HFF-Myc (cell line): ENCODE results near the gene POLA1.

Experiments
- DNase-seq: peaks from one replicate; pipeline ENCODE4 v3.0.0-alpha.2; 2011; ENCODE audit warnings: low read depth; ENCODE audit errors: extremely low read depth
- H3K4me3 ChIP-seq: replicated peaks from 2 replicates; pipeline ENCODE4 v1.5.1; 2011; ENCODE audit warnings: low read depth, mild to moderate bottlenecking, control low read depth, low read length
- CTCF ChIP-seq: IDR thresholded peaks from 2 replicates; pipeline ENCODE4 v1.5.1; 2012; ENCODE audit warnings: mild to moderate bottlenecking, low read depth, low read length, control low read depth; ENCODE audit errors: missing control alignments

POLA1 gene

GRCh38 chrX:25023908-25024307 lies 330.2 kb downstream of the POLA1 start:
- TF ChIP-seq CTCF: no peak
- no peak for DNase-seq
- H3K4me3 ChIP-seq: no peak overlapping the region

GRCh38 chrX:25025615-25026014 lies 331.9 kb downstream of the POLA1 start:
- TF ChIP-seq CTCF: no peak
- DNase-seq: no peak
- H3K4me3 ChIP-seq: no peak overlapping the region

DNA sequence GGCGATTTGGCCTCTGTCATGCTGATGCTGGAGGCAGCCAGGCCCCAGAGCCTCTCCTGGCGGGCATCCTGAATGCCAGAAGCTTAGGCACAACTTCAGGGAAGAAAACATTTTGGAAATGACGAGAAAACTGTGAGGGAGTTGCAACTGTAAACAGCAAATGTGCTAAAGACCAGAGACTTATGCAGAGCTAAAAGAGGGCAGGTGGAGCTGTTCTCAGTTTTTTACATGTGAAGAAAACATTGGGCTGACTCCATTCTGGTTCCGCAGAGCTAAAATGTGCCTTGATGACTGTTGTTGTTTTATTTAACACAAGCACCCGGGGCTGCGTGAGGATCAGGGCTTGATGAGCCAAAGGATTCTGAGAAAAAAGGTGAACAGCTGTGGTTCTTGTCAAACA lies 332.9 kb downstream of the POLA1 start:
- DNase-seq: no peak
- TF ChIP-seq CTCF: no peak
- no peak overlapping the region for H3K4me3 ChIP-seq

GRCh38 chrX:25028726-25029125 lies 335.0 kb downstream of the POLA1 start:
- DNase-seq: no peak
- no peak overlapping the region for H3K4me3 ChIP-seq
- no peak for TF ChIP-seq CTCF

GRCh38 chrX:25029288-25029825 lies 335.6 kb downstream of the POLA1 start:
- H3K4me3 ChIP-seq: no peak overlapping the region
- DNase-seq: no peak
- TF ChIP-seq CTCF: no peak

DNA sequence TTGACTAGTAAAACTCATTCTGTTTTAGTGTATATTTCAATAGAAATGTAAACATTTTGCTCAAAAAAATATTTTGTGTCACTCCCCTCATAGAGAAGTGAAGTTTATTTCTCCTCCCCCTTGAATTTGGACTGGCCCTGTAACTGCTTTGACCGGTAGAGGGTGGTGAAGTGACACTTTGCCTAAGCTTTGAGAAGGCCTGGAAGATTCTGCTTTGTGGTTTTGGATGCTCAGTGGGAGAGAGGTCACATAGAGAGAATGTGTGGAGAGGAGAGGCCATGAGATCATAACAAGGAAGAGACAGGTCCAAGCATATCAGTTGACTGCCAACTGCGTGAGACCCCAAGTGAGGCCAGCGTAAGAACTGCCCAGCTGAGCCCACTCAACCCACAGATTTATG lies 341.2 kb downstream of the POLA1 start:
- peak; percentile 16 for TF ChIP-seq CTCF
- no peak for DNase-seq
- no peak overlapping the region for H3K4me3 ChIP-seq

DNA sequence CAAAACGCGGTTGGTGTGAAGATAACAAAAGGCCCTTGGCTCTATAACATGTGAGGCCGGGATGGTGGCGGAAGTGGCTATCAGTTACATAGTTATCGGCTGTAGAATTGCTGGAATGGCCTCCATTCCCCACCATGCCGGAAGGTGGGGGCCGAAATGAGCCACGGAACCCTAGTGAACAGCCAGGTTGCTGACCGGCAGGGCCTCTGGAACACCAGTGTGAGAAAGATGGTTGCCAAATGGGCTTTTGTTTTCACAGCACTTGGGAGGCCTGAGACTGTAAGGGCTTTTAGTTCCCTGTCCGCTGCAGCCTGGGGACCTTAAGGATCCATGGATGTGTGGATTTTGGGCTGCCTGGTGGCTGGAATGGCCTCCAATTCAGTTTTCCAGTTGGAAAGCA lies 345.3 kb downstream of the POLA1 start:
- no peak for TF ChIP-seq CTCF
- DNase-seq: no peak
- no peak overlapping the region for H3K4me3 ChIP-seq
